Measurements from ENCODE around the gene ALS2CL.

Gene ALS2CL

GRCh38 chr3:46626039-46626438 lies 67.4 kb downstream of the ALS2CL start:
- DNase-seq: no peak

- no peak for DNase-seq
Measured at GRCh38 chr3:46624975-46625490, 68.4 kb downstream of the ALS2CL start.

- DNase-seq: no peak
Measured at GRCh38 chr3:46624533-46624932, 68.9 kb downstream of the ALS2CL start.

- DNase-seq: no peak
Measured at GRCh38 chr3:46619845-46620778, 73.4 kb downstream of the ALS2CL start.

Measured in cerebellar nuclear complex (tissue), 1 donor.